Eye (tissue), 1 donor: ENCODE measurements around the gene WSCD2.

Experiments used
- DNase-seq: peaks from one replicate; pipeline ENCODE4 v3.0.0-alpha.2; 2015

WSCD2 gene

GRCh38 chr12:108129017-108129812 is at the start of gene WSCD2:
TSS of gene WSCD2 (plus strand) at chr12:108129288. CDS start at chr12:108195833, 66,545 bp downstream.
- peak; percentile 93 for DNase-seq

- DNase-seq = no peak
These were observed 49.4 kb upstream of the WSCD2 start for GRCh38 chr12:108079721-108080120.

GRCh38 chr12:108080363-108080762 is 48.7 kb upstream of the WSCD2 start:
- DNase-seq = peak; percentile 73

GRCh38 chr12:108082485-108082884 is 46.6 kb upstream of the WSCD2 start:
- no peak for DNase-seq

GRCh38 chr12:108087900-108088299 is 41.2 kb upstream of the WSCD2 start:
- no peak for DNase-seq

GRCh38 chr12:108090107-108090899 is 38.8 kb upstream of the WSCD2 start:
- DNase-seq = no peak

- DNase-seq = no peak
These were observed 38.0 kb upstream of the WSCD2 start for GRCh38 chr12:108090932-108091678.

- DNase-seq = no peak
These were observed 37.4 kb upstream of the WSCD2 start for GRCh38 chr12:108091679-108092051.

GRCh38 chr12:108093209-108093608 is 35.9 kb upstream of the WSCD2 start:
- DNase-seq = no peak

GRCh38 chr12:108094056-108094649 is 34.9 kb upstream of the WSCD2 start:
- no peak for DNase-seq

- no peak for DNase-seq
These were observed 31.8 kb upstream of the WSCD2 start for GRCh38 chr12:108097160-108097911.

GRCh38 chr12:108098374-108098773 is 30.7 kb upstream of the WSCD2 start:
- no peak for DNase-seq

- DNase-seq = no peak
These were observed 30.0 kb upstream of the WSCD2 start for GRCh38 chr12:108099073-108099472.

- peak; percentile 81 for DNase-seq
These were observed 29.2 kb upstream of the WSCD2 start for GRCh38 chr12:108099778-108100489.

- DNase-seq = no peak
These were observed 27.4 kb upstream of the WSCD2 start for GRCh38 chr12:108101605-108102175.

- DNase-seq = no peak
These were observed 26.7 kb upstream of the WSCD2 start for GRCh38 chr12:108102363-108102762.

GRCh38 chr12:108103087-108103486 is 26.0 kb upstream of the WSCD2 start:
- DNase-seq = no peak

GRCh38 chr12:108103517-108103916 is 25.6 kb upstream of the WSCD2 start:
- DNase-seq = no peak

GRCh38 chr12:108104657-108105056 is 24.4 kb upstream of the WSCD2 start:
- DNase-seq = no peak

GRCh38 chr12:108106599-108106998 is 22.5 kb upstream of the WSCD2 start:
- no peak for DNase-seq

- no peak for DNase-seq
These were observed 21.8 kb upstream of the WSCD2 start for GRCh38 chr12:108107293-108107692.
